Kidney (tissue), 14 donors: Measurements from ENCODE around the gene NRIP2. TPM values are rescaled to one million over a fixed set of nuclear protein-coding genes. Genes with fewer than 3 reads are reported as not detected.

Source experiments
- DNase-seq, 5 donors: peaks; one replicate each; pipeline ENCODE4 v3.0.0-alpha.2; 2013 to 2020
- FAIRE-seq: peaks from 2 replicates; lab custom pipeline; 2012; peaks lifted over from hg19 to GRCh38; lab: Jason Lieb, UNC
- H3K27ac ChIP-seq, 2 donors: one replicate each; pipeline ENCODE4 v1.7.0; 2013; ENCODE audit warnings: low read depth in 2 of 2, low read length in 2 of 2, inconsistent platforms in 1 of 2
- H3K27me3 ChIP-seq: one replicate; pipeline ENCODE4 v1.7.1; 2013; ENCODE audit warnings: low read length, inconsistent platforms; ENCODE audit not compliant: control insufficient read depth, insufficient read depth
- H3K36me3 ChIP-seq, 3 donors: one replicate each; pipeline versions ENCODE4 v1.7.0 to v1.7.1; 2013; ENCODE audit warnings: low read length in 3 of 3, control low read depth in 1 of 3, inconsistent platforms in 1 of 3; ENCODE audit not compliant: insufficient read depth in 3 of 3, control insufficient read depth in 2 of 3
- H3K4me1 ChIP-seq, 3 donors: one replicate each; pipeline versions ENCODE4 v1.7.0 to v1.7.1; 2013; ENCODE audit warnings: low read length in 3 of 3, inconsistent platforms in 1 of 3, low read depth in 1 of 3; ENCODE audit not compliant: control insufficient read depth in 2 of 3, insufficient read depth in 2 of 3
- H3K4me3 ChIP-seq, 3 donors: one replicate each; pipeline versions ENCODE4 v1.7.0 to v1.8.1; 2013; ENCODE audit warnings: low read length in 3 of 3, control low read depth in 1 of 3, inconsistent platforms in 1 of 3
- H3K9ac ChIP-seq, 3 donors: one replicate each; pipeline versions ENCODE4 v1.7.0 to v1.7.1; 2013; ENCODE audit warnings: low read length in 3 of 3, control low read depth in 1 of 3, inconsistent platforms in 1 of 3
- H3K9me3 ChIP-seq, 3 donors: one replicate each; pipeline versions ENCODE4 v1.7.0 to v1.7.1; 2013; ENCODE audit warnings: low read length in 3 of 3, control low read depth in 1 of 3, inconsistent platforms in 1 of 3; ENCODE audit not compliant: control insufficient read depth in 2 of 3, insufficient read depth in 1 of 3
- CTCF ChIP-seq: IDR thresholded peaks from 3 replicates; pipeline ENCODE4 v1.5.1; 2012; ENCODE audit warnings: mild to moderate bottlenecking, moderate library complexity, borderline replicate concordance; ENCODE audit not compliant: insufficient read depth; ENCODE audit errors: extremely low read depth
- intact Hi-C: fragments of 100-400 bp; cut with DNase I; formaldehyde crosslinking; loops from one replicate; pipeline ENCODE4 v1.11.1; 2022
- polyA plus RNA-seq: library from polyadenylated mRNA; stranded (reverse); fragments of 350-450 nt; fragmentation: Illumina TruSeq; extraction: RNeasy Lipid Tissue Mini Kit (QIAGEN cat#74804); gene quantifications from one replicate; pipeline ENCODE4 v1.2.3, GENCODE V29; 2014; ENCODE audit warnings: low read depth, low replicate concordance; ENCODE audit not compliant: insufficient read depth
- total RNA-seq: library from RNA; stranded (reverse); fragmentation: NEBNext Ultra II Directional; extraction: Animal tissue kit (Norgen Biotek cat#: 25700); gene quantifications from one replicate; pipeline ENCODE4 v1.2.1, GENCODE V29; 2021
- donor health status: control.
- donor health status: control.
- donor health status: control.
- donor health status: control.
- donor health status: control.
- donor health status: DM: yes; HTN: yes; CAD: no.
- donor health status: Normal renal cell carcinoma (clear cell type).

NRIP2 gene
- total and polyA plus RNA-seq, 2 donors from 2014 or later: 11.7 to 15.9 TPM

- intact Hi-C loops: no loop called here
- no peaks in the 10 kb centered on the region for H3K27me3 ChIP-seq
- no peaks in the 10 kb centered on the region for H3K4me1 ChIP-seq
- H3K36me3 ChIP-seq: peaks cover 9 to 68% (median 42%) of the 10 kb centered on the region in 3 donors
- no peak for TF ChIP-seq CTCF
- FAIRE-seq (no peak), DNase-seq (no peak)
- no peak overlapping the region for H3K9ac ChIP-seq
- no peaks in the 10 kb centered on the region for H3K9me3 ChIP-seq
- no peak overlapping the region for H3K4me3 ChIP-seq
- no peak overlapping the region for H3K27ac ChIP-seq
These were observed 14.4 kb downstream of the NRIP2 start for GRCh38 chr12:2820432-2820831.

DNA sequence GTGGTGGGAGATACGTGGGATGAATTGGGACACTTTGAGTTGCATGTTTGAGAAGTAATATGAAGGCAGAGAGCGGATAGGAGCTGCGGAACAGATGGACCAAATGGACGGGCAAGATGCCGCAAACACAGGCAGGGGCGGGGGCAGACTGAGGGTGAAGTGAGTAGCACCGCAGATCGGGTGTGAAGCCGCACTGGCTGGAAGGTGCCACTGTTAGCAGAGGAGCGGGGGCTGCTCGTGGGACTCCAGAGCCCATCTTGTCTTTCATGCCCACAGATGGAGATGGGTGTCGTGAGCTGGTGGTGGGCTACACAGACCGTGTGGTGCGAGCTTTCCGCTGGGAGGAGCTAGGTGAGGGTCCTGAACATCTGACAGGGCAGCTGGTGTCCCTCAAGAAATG lies 15.0 kb downstream of the NRIP2 start:
- intact Hi-C loops: no loop called here

DNA sequence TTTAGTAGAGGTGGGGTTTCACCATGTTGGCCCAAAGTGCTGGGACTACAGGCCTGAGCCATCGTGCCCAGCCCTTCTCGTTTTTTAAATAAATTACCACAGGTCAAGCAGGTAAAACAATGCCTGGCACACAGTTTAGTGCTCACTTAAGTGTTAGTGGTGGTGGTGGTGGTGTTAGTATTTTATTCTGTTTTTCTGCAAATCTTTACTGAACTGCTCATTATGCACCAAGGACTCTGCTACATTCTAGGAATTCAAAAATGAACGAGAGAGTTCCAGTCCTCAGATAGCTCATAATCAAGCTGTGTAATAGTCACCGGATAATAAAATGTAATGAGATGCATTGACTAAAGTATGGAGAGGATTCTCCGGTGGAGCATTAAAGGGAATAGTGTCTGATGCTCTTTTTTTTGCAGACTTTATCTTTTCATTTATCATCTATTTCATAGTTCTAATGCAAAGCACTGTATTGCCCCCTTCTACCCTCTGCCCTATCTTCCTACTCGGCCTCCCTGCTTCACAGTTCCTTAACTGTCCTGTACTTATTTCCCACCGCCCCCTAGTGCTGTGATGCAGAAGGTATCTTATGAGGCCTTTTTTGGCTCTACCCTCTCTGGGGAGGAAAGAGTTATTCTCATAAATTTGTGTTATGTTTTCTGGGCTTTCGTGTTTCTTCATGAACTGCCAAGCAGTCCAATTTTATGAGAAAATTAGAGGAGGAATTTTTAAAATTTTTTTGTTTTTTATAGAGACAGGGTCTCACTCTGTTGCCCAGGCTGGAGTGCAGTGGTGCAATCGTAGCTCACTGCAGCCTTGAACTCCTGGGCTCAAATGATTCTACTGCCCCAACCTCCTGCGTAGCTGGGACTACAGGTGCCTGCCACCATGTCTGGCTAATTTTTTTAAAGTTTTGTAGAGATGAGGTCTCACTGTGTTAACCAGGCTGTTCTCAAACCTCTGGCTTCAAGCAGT lies 21.3 kb downstream of the NRIP2 start:
- Histone ChIP-seq H3K4me1 (peaks cover 0 to 14% (median 8%) of the 10 kb centered on the region in 3 donors), H3K27ac (peak overlapping the region; percentile 88 to 100), H3K36me3 (peaks cover 4 to 19% (median 10%) of the 10 kb centered on the region in 3 donors), H3K9me3 (no peaks in the 10 kb centered on the region), H3K27me3 (no peaks in the 10 kb centered on the region), H3K4me3 (peak overlapping the region; percentile 79 to 100 (median 100)), H3K9ac (peak overlapping the region; percentile 31 to 100 (median 98))
- TF ChIP-seq CTCF: peak; percentile 48
- DNase-seq: peak in 3 of 5 donors; percentile 57 to 87 (median 77)
- intact Hi-C loops: no loop called here
- no peak for FAIRE-seq

More for the DNA sequence above, 15.0 kb downstream of the NRIP2 start:
- TF ChIP-seq CTCF: no peak
- Histone ChIP-seq H3K4me1 (no peaks in the 10 kb centered on the region), H3K9ac (no peak overlapping the region), H3K36me3 (peaks cover 7 to 63% (median 36%) of the 10 kb centered on the region in 3 donors), H3K27ac (no peak overlapping the region), H3K4me3 (no peak overlapping the region), H3K27me3 (no peaks in the 10 kb centered on the region), H3K9me3 (no peaks in the 10 kb centered on the region)
- FAIRE-seq (no peak), DNase-seq (no peak)
